ENCODE measurements around the gene EMID1. TPM values are rescaled to one million over a fixed set of nuclear protein-coding genes. Genes with fewer than 3 reads are reported as not detected.

EMID1 gene
- total RNA-seq, 1 experiment from 2014 or later: 1.1 TPM

DNA sequence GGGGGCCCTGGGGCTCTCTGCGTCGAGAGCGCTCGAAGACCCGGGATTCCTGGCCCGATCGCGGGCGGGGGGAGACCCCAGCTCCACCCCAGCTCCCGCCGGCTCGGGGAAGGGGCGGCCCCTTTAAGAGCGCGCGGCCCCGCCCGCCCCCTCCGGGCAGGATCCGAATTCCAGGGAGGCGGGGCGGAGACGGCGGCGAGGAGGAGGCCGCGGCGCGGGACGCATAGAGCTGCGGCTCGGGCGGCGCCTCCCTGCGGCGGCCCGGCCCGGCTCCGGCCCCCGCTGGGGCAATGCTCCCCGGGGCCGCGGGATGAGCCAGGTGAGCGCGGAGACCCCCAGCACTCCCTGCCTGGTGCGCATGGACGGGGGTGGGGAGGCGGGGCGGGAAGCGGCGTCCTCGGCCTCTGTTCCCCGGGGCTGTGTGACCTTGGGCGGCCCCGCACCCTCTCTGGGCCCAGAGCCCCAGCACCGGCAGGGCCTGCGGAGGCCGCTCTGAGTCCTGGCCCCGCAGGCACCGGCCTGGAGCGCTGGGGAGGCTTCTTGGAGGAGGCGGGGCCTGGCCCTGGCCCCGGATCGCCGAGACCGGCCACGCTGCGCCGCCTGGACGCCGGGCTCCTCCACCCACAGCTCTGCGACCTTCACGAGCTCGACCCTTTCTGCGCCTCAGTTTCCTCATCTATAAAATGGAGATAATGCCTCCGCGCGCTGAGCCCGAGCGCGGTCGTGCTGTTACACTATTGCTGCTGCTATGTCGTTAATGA, 101.3 kb downstream of the EMID1 start:
- ChIA-PET POLR2A (ENCODE audit: unreplicated experiment) (interaction anchor here (0.6 kb wide), 1 partner anchor 16 kb away, joined by 5 read pairs; no protein-coding TSS in a partner anchor), CTCF (no interaction called here)
- peaks cover 1% of the 10 kb centered on the region; the same call in 1 of the 2 replicates for H4K20me1 ChIP-seq (ENCODE audit: insufficient read depth)
- H3K9me2 ChIP-seq (ENCODE audit: insufficient read depth): no peaks in the 10 kb centered on the region
- H3K27me3 ChIP-seq (ENCODE audit: insufficient read depth, low read depth): no peaks in the 10 kb centered on the region
- TF ChIP-seq, protein P1, sequence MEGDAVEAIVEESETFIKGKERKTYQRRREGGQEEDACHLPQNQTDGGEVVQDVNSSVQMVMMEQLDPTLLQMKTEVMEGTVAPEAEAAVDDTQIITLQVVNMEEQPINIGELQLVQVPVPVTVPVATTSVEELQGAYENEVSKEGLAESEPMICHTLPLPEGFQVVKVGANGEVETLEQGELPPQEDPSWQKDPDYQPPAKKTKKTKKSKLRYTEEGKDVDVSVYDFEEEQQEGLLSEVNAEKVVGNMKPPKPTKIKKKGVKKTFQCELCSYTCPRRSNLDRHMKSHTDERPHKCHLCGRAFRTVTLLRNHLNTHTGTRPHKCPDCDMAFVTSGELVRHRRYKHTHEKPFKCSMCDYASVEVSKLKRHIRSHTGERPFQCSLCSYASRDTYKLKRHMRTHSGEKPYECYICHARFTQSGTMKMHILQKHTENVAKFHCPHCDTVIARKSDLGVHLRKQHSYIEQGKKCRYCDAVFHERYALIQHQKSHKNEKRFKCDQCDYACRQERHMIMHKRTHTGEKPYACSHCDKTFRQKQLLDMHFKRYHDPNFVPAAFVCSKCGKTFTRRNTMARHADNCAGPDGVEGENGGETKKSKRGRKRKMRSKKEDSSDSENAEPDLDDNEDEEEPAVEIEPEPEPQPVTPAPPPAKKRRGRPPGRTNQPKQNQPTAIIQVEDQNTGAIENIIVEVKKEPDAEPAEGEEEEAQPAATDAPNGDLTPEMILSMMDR (conservative IDR thresholded peaks at IDR 0.05): no peak
- TF ChIP-seq EZH2 (IDR thresholded peaks at IDR 0.05; ENCODE audit: low read depth): no peak
- peak overlapping the region; percentile 75 for H3K4me3 ChIP-seq
- H3K27ac ChIP-seq: no peak overlapping the region
- peak overlapping the region; percentile 99 for H2AFZ ChIP-seq
- no peaks in the 10 kb centered on the region for H3K9me3 ChIP-seq (ENCODE audit: insufficient read depth, low read depth)
- intact Hi-C loops (cut with micrococcal nuclease; ENCODE audit: unreplicated experiment): loop anchor here (2.0 to 10.0 kb wide), 2 partner anchors 38 to 78 kb away; partner anchors contain the start of gene AP1B1
- peak overlapping the region; percentile 88 for H3K4me2 ChIP-seq
- 0 out of 2 replicates have a peak, but pooled peaks cover 7% of the 10 kb centered on the region for H3K79me2 ChIP-seq (ENCODE audit: low read depth)
- no peaks in the 10 kb centered on the region for H3K36me3 ChIP-seq (ENCODE audit: low read depth)
- H3K4me1 ChIP-seq (replicated peaks; ENCODE audit: insufficient read depth): peaks cover 28% of the 10 kb centered on the region
- BruUV-seq (replicated peaks): no TSS peak
- peaks cover 35% of the 10 kb centered on the region for H3F3A ChIP-seq (ENCODE audit: insufficient read depth, low read depth)
- peak in 1 of 2 experiments; percentile 76 for DNase-seq

DNA sequence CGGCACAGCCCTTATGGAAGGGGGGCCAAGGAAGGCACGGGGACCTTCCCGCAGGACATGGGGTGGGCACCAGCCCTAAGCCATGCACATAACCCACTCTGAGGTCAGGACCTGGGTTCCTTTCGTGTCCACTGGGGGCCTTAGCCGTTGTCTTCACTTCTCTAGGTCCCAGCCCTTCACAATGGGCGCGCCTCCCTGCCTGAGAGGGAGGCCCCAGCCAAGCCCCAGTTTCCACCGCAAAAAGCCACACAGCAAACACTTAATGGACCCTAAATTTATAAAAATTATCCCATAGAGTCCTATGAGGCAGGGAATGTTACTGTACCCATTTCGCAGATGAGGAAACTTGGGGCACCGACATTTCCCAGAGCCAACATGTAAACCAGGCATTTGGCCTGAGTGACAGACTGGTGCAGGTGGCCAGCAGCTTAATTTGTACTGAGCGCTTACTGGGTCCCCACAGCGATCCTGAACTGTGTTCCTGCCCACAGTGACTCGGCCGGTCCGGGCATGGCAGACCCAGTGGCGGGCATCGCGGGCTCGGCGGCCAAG, 102.0 kb downstream of the EMID1 start:
- Histone ChIP-seq H2AFZ (peak overlapping the region; percentile 74; the same call in 1 of the 2 replicates), H3F3A (ENCODE audit: insufficient read depth, low read depth) (peaks cover 29% of the 10 kb centered on the region), H3K9me3 (ENCODE audit: insufficient read depth, low read depth) (no peaks in the 10 kb centered on the region), H3K4me3 (peak overlapping the region; percentile 75), H3K27ac (no peak overlapping the region), H3K4me2 (peak overlapping the region; percentile 88), H4K20me1 (ENCODE audit: insufficient read depth) (no peaks in the 10 kb centered on the region), H3K36me3 (ENCODE audit: low read depth) (no peaks in the 10 kb centered on the region), H3K79me2 (ENCODE audit: low read depth) (0 out of 2 replicates have a peak, but pooled peaks cover 7% of the 10 kb centered on the region), H3K4me1 (replicated peaks; ENCODE audit: insufficient read depth) (peaks cover 28% of the 10 kb centered on the region), H3K9me2 (ENCODE audit: insufficient read depth) (no peaks in the 10 kb centered on the region), H3K27me3 (ENCODE audit: insufficient read depth, low read depth) (no peaks in the 10 kb centered on the region)
- BruUV-seq (replicated peaks): no TSS peak
- DNase-seq: no peak
- ChIA-PET POLR2A (ENCODE audit: unreplicated experiment) (no interaction called here), CTCF (no interaction called here)
- no peak for TF ChIP-seq EZH2 (IDR thresholded peaks at IDR 0.05; ENCODE audit: low read depth)
- intact Hi-C loops (cut with micrococcal nuclease; ENCODE audit: unreplicated experiment): loop anchor here (2.0 to 10.0 kb wide), 2 partner anchors 37 to 77 kb away; partner anchors contain the start of gene AP1B1

DNA sequence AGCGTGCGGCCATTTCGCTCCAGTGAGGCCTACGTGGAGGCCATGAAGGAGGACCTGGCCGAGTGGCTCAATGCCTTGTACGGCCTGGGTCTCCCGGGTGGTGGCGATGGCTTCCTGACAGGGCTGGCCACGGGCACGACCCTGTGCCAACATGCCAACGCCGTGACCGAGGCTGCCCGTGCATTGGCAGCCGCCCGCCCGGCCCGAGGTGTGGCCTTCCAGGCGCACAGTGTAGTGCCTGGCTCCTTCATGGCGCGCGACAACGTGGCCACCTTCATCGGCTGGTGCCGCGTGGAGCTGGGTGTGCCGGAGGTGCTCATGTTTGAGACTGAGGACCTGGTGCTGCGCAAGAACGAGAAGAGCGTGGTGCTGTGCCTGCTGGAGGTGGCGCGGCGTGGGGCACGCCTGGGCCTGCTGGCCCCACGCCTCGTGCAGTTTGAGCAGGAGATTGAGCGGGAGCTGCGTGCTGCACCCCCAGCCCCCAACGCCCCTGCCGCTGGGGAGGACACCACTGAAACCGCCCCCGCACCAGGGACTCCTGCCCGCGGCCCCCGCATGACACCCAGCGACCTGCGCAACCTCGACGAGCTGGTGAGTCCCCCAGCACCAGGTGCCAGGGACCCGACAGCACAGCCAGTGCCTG, 102.6 kb downstream of the EMID1 start:
- intact Hi-C loops (cut with micrococcal nuclease; ENCODE audit: unreplicated experiment): loop anchor here (10.0 kb wide), 1 partner anchor 77 kb away; the partner anchor contains the start of gene AP1B1
- H3F3A ChIP-seq (ENCODE audit: insufficient read depth, low read depth): peaks cover 24% of the 10 kb centered on the region; the same call in 1 of the 2 replicates

More for the DNA sequence above, 102.6 kb downstream of the EMID1 start:
- Histone ChIP-seq H2AFZ (no peak overlapping the region), H4K20me1 (ENCODE audit: insufficient read depth) (no peaks in the 10 kb centered on the region), H3K27ac (no peak overlapping the region), H3K36me3 (ENCODE audit: low read depth) (no peaks in the 10 kb centered on the region), H3K79me2 (ENCODE audit: low read depth) (0 out of 2 replicates have a peak, but pooled peaks cover 7% of the 10 kb centered on the region), H3K4me3 (no peak overlapping the region), H3K9me3 (ENCODE audit: insufficient read depth, low read depth) (no peaks in the 10 kb centered on the region), H3K9me2 (ENCODE audit: insufficient read depth) (no peaks in the 10 kb centered on the region), H3K4me1 (replicated peaks; ENCODE audit: insufficient read depth) (peaks cover 28% of the 10 kb centered on the region), H3K4me2 (peak overlapping the region; percentile 88; the same call in 1 of the 2 replicates), H3K27me3 (ENCODE audit: insufficient read depth, low read depth) (no peaks in the 10 kb centered on the region)
- ChIA-PET POLR2A (ENCODE audit: unreplicated experiment) (no interaction called here), CTCF (no interaction called here)
- BruUV-seq (replicated peaks): no TSS peak
- no peak for TF ChIP-seq EZH2 (IDR thresholded peaks at IDR 0.05; ENCODE audit: low read depth)
- TF ChIP-seq, protein P1 (conservative IDR thresholded peaks at IDR 0.05): no peak
- DNase-seq: no peak

All from PC-9 (cell line).